GM18873 (cell line): ENCODE results near the gene NKX2-2.
"Not testable (repeated sequence)": the region's sequence is repeated elsewhere in the genome, so short reads cannot be mapped to it uniquely, and the experiment has no call there.

Experiments
- ATAC-seq: cut with Tn5 transposase; IDR thresholded peaks from one replicate; pipeline ENCODE4 v1.9.1; 2021; ENCODE audit warnings: mild to moderate bottlenecking, moderate library complexity, moderate number of reproducible peaks; ENCODE audit not compliant: unreplicated experiment, low FRiP score

The NKX2-2 gene

GRCh38 chr20:21509597-21510371, 4.1 kb downstream of the NKX2-2 start:
- no peak for ATAC-seq

- no peak for ATAC-seq
Observed at GRCh38 chr20:21509079-21509596, 4.7 kb downstream of the NKX2-2 start.

- ATAC-seq, result no peak
Observed at GRCh38 chr20:21508230-21509078, 5.4 kb downstream of the NKX2-2 start.

GRCh38 chr20:21507400-21508229, 6.2 kb downstream of the NKX2-2 start:
- ATAC-seq, result no peak

GRCh38 chr20:21505810-21506530, 7.9 kb downstream of the NKX2-2 start:
- ATAC-seq, result no peak

GRCh38 chr20:21505161-21505809, 8.6 kb downstream of the NKX2-2 start:
- no peak for ATAC-seq

GRCh38 chr20:21504323-21504722, 9.5 kb downstream of the NKX2-2 start:
- no peak for ATAC-seq

- ATAC-seq, result peak; percentile 80
Observed at GRCh38 chr20:21503345-21503744, 10.5 kb downstream of the NKX2-2 start.

- ATAC-seq, result no peak
Observed at GRCh38 chr20:21501184-21501583, 12.7 kb downstream of the NKX2-2 start.

GRCh38 chr20:21500599-21500998, 13.3 kb downstream of the NKX2-2 start:
- ATAC-seq, result no peak

GRCh38 chr20:21499641-21500040, 14.2 kb downstream of the NKX2-2 start:
- no peak for ATAC-seq

GRCh38 chr20:21498635-21499034, 15.2 kb downstream of the NKX2-2 start:
- no peak for ATAC-seq

- ATAC-seq, result no peak
Observed at GRCh38 chr20:21498195-21498594, 15.7 kb downstream of the NKX2-2 start.

- no peak for ATAC-seq
Observed at GRCh38 chr20:21496452-21496851, 17.4 kb downstream of the NKX2-2 start.

- ATAC-seq, result no peak
Observed at GRCh38 chr20:21493049-21493448, 20.8 kb downstream of the NKX2-2 start.

GRCh38 chr20:21490105-21490504, 23.8 kb downstream of the NKX2-2 start:
- ATAC-seq, result no peak

- not testable (repeated sequence) for ATAC-seq
Observed at GRCh38 chr20:21480144-21480543, 33.7 kb downstream of the NKX2-2 start.

- no peak for ATAC-seq
Observed at GRCh38 chr20:21465799-21466198, 48.1 kb downstream of the NKX2-2 start.

GRCh38 chr20:21464916-21465315, 48.9 kb downstream of the NKX2-2 start:
- no peak for ATAC-seq
